ENCODE data around the gene APOE.

APOE gene

DNA sequence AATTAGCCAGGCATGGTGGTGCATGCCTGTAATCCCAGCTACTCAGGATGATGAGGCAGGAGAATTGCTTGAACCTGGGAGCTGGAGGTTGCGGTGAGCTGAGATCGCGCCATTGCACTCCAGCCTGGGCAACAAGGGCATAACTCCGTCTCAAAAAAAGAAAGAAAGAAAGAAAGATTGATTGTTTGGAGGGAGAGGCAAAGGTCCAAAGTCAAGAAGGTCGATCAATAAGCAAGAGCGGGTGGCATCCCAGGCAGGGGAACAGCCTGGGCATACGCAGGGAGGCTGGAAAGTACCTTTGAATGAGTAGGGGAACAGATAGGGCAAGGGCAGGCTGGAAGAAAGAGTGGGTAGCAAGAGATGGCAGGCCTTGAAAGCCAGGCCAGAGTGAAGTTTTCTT lies 24.5 kb downstream of the APOE start:
- TF ChIP-seq, protein P1, sequence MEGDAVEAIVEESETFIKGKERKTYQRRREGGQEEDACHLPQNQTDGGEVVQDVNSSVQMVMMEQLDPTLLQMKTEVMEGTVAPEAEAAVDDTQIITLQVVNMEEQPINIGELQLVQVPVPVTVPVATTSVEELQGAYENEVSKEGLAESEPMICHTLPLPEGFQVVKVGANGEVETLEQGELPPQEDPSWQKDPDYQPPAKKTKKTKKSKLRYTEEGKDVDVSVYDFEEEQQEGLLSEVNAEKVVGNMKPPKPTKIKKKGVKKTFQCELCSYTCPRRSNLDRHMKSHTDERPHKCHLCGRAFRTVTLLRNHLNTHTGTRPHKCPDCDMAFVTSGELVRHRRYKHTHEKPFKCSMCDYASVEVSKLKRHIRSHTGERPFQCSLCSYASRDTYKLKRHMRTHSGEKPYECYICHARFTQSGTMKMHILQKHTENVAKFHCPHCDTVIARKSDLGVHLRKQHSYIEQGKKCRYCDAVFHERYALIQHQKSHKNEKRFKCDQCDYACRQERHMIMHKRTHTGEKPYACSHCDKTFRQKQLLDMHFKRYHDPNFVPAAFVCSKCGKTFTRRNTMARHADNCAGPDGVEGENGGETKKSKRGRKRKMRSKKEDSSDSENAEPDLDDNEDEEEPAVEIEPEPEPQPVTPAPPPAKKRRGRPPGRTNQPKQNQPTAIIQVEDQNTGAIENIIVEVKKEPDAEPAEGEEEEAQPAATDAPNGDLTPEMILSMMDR (conservative IDR thresholded peaks at IDR 0.05; ENCODE audit: low read depth, low read length) = no peak
- DNase-seq (ENCODE audit: low read depth) = no peak
- no peak overlapping the region for H3K4me3 ChIP-seq (ENCODE audit: low read depth, low read length)

DNA sequence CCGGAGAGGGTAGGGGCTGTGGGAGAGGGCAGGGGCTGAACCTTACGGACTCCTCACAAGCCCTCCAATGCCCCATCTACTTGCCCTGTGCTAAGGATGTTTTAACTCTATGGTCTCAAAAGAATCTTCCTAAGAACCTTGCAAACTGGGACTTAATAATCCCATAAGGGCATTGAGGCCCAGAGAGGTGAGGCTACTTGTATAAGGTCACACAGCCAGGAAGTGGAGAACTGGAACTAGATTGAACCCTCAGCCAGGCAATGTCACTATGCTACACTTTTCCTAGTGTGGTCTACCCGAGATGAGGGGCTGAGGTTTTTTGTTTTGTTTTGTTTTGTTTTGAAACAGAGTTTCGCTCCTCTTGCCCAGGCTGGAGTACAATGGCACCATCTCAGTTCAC lies 25.9 kb downstream of the APOE start:
- DNase-seq (ENCODE audit: low read depth) = no peak
- TF ChIP-seq, protein P1 (conservative IDR thresholded peaks at IDR 0.05; ENCODE audit: low read depth, low read length) = no peak
- H3K4me3 ChIP-seq (ENCODE audit: low read depth, low read length) = no peak overlapping the region

DNA sequence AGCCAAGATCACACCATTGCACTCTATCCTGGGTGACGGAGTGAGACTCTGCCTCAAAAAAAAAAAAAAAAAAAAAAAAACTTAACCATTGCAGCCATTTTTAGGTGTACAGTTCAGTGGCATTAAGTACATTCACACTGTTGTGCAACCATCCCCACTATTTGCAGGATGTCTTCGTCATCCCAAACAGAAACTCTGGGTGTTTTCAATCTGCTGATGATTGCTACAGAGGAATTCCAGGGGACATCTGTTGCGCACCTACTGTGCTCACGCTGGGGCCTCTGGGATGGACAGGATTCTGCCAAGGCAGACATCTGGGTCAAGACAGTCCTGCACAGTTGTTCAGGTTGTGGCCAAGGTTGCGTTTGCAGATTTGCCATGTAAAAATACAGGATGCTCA lies 34.1 kb downstream of the APOE start:
- DNase-seq (ENCODE audit: low read depth) = peak; percentile 23
- no peak overlapping the region for H3K4me3 ChIP-seq (ENCODE audit: low read depth, low read length)
- TF ChIP-seq, protein P1 (conservative IDR thresholded peaks at IDR 0.05; ENCODE audit: low read depth, low read length) = no peak

DNA sequence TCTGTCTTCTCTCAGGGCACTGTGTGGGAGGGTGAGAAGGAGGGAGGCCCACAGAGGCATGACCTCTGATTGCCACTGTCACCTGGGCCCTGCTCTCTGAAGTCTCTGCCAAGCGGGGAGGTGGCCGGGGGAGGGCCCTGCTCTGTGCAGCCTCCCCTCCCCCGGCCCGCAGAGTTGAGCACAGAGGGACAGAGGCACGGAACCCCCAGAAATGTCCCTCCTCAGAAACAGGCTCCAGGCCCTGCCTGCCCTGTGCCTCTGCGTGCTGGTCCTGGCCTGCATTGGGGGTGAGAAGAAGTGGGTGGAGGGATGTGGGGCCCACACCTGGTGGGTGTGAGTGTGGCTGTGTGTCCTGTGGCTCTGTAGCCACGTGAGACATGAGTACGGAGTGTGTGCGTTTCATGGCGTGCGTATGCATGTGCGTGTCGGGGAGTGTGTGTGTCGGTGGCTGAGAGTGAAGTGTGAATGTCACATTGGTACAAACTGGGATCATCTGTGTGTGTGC lies 36.5 kb downstream of the APOE start, which contains the start of gene APOC4:
APOC4 (plus strand) TSS at position 171 of the 505 bp plus-strand sequence; CDS start at position 212, 41 bp downstream.
- TF ChIP-seq, protein P1 (conservative IDR thresholded peaks at IDR 0.05; ENCODE audit: low read depth, low read length) = no peak

DNA sequence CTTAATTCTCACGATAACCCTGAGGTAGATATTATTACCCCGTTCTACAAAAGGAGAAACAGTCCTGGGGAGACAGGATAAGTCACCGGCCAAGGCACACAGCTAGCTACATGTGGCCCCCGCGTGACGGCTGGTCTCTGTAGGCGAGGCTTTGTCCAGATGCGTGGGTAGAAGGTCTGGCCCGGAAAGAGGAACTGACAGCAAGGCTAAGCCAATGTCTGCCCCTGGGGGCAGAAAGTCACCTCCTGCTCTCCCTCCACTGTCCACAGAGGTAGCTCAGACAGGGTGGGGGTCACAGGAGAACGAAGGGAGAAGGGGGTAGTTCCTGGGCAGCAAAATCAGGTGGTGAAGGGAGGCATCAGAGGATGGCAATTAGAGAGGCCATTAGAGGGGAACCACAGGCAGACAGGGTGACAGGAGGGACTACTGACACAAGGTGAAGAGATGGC lies 38.2 kb downstream of the APOE start:
- DNase-seq (ENCODE audit: low read depth) = no peak
- no peak overlapping the region for H3K4me3 ChIP-seq (ENCODE audit: low read depth, low read length)
- TF ChIP-seq, protein P1 (conservative IDR thresholded peaks at IDR 0.05; ENCODE audit: low read depth, low read length) = no peak

More for the DNA sequence above, 36.5 kb downstream of the APOE start, which contains the start of gene APOC4:
- H3K4me3 ChIP-seq (ENCODE audit: low read depth, low read length) = no peak within 1 kb of the TSS
- DNase-seq (ENCODE audit: low read depth) = no peak

DNA sequence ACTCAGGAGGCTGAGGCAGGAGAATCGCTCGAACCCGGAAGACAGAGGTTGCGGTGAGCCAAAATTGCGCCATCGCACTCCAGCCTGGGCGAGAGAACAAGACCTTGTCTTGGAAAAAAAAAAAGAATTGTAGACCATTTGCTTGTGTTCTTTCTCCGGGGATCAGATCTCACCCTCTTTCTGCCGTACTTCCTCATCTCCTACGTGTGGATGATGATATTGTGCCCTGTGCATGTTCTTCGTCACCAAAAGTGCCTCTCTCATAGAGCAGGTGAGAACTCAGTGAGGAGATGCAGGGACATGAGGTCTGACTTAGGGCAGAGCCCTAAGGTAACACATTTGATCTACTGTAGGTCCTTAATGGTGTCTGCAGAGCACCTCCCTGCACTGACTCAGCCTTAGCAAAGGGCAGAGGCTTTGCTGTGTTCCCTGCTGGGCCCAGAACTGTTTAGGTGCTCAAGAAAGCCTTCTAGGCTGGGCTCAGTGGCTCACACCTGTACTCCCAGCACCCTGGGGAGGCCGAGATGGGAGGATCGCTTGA lies 41.5 kb downstream of the APOE start:
- TF ChIP-seq, protein P1 (conservative IDR thresholded peaks at IDR 0.05; ENCODE audit: low read depth, low read length) = no peak
- no peak overlapping the region for H3K4me3 ChIP-seq (ENCODE audit: low read depth, low read length)
- no peak for DNase-seq (ENCODE audit: low read depth)

DNA sequence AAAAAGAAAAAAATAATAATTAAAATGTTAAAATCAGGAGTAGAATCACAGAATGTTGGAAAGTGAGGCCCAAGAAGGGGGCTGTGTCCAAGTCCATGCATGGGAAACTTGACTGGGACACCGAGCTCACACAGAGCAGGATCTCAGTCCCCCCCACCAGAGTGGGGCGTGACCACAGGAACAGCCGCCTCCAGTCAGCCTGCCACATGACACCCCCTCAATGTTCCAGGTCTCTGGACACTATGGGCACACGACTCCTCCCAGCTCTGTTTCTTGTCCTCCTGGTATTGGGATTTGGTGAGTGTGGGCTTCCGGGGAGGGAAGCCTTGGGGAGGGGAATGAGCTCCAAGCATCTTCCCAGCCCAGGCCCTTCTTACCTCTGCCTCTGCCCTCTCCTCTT lies 42.6 kb downstream of the APOE start:
- no peak overlapping the region for H3K4me3 ChIP-seq (ENCODE audit: low read depth, low read length)
- DNase-seq (ENCODE audit: low read depth) = no peak
- TF ChIP-seq, protein P1 (conservative IDR thresholded peaks at IDR 0.05; ENCODE audit: low read depth, low read length) = no peak

All from choroid plexus epithelial cell (primary cell).